ENCODE measurements around the gene PRDM16. TPM values are rescaled to one million over a fixed set of nuclear protein-coding genes. Genes with fewer than 3 reads are reported as not detected.

The PRDM16 gene
- total and polyA plus RNA-seq, 2 of the 13 experiments (the other 11 are each of a cell fraction or from before 2014, with no cell fraction given): 0.15 to 0.81 TPM

- TF ChIP-seq NR0B2 (CRISPR knock-in tag; IDR thresholded peaks at IDR 0.05): no peak
- no peak for TF ChIP-seq MATR3 (CRISPR knock-in tag; IDR thresholded peaks at IDR 0.05)
- no peak for TF ChIP-seq ZNF343 (CRISPR knock-in tag; IDR thresholded peaks at IDR 0.05)
- no peak for TF ChIP-seq SKI (IDR thresholded peaks at IDR 0.05; ENCODE audit: partially characterized antibody)
- TF ChIP-seq PREB (CRISPR knock-in tag; IDR thresholded peaks at IDR 0.05): no peak
Observed at GRCh38 chr1:3440711-3441409, 371.9 kb downstream of the PRDM16 start (continued).

- no peaks in the 10 kb centered on the region for H3K36me3 ChIP-seq (replicated peaks in 1 of 2; ENCODE audit: control insufficient read depth in 1 of 2, insufficient read depth in 2 of 2, low read length in 2 of 2)
- ChIA-PET CTCF (ENCODE audit: low intra/inter-chr PET ratio, low total read pairs) (no interaction called here), POLR2A (interaction anchor here (1.0 kb wide), 1 partner anchor 11 kb away, joined by 4 read pairs; no protein-coding TSS in a partner anchor)
- ATAC-seq (peak; percentile 41), FAIRE-seq (peak; percentile 42), DNase-seq (ENCODE audit: low spot score) (peak; percentile 62)
- H3K9ac ChIP-seq (ENCODE audit: insufficient read depth, low read depth, low read length): no peak overlapping the region
- no peaks in the 10 kb centered on the region for H3K9me3 ChIP-seq (ENCODE audit: low read length)
- H3K27ac ChIP-seq (ENCODE audit: extremely low read length, insufficient read depth, low read length): peak overlapping the region; percentile 6
- BruUV-seq (replicated peaks): no TSS peak
- no peaks in the 10 kb centered on the region for H4K20me1 ChIP-seq (ENCODE audit: insufficient read depth, low read length)
- peaks cover 3 to 13% of the 10 kb centered on the region in 2 experiments; a peak in 2 of 5 replicates for H3K27me3 ChIP-seq (ENCODE audit: control insufficient read depth in 1 of 2, insufficient read depth in 2 of 2, low read length in 2 of 2)
- in situ Hi-C loops (cut with HindIII; ENCODE audit: extremely low pct_ligation_motif_present, low pct_unique_long_range_greater_than_20kb) (loop anchor here (5.0 kb wide), 1 partner anchor 41 kb away; no protein-coding TSS in a partner anchor), intact Hi-C loops (cut with micrococcal nuclease; ENCODE audit: unreplicated experiment) (no loop called here)
- 14% methylated on average over 8 of the region's 8 CpGs for WGBS (ENCODE audit: low lambda C conversion rate)
- H3K79me2 ChIP-seq (ENCODE audit: insufficient read depth, low read length): no peaks in the 10 kb centered on the region
- no peak overlapping the region for H2AFZ ChIP-seq (ENCODE audit: low read length)
- peak overlapping the region; percentile 15 for H3K4me2 ChIP-seq (ENCODE audit: low read depth, low read length)
- peaks cover 65% of the 10 kb centered on the region for H3K4me1 ChIP-seq (ENCODE audit: insufficient read depth, low read length)
- H3K4me3 ChIP-seq (replicated peaks in 1 of 3; ENCODE audit: insufficient read depth in 1 of 3, low read depth in 2 of 3, low read length in 3 of 3): no peak overlapping the region
- no peak for TF ChIP-seq FIP1L1 (IDR thresholded peaks at IDR 0.05; ENCODE audit: borderline replicate concordance, insufficient read depth, low read depth, low read length)
- TF ChIP-seq PRDM10 (CRISPR knock-in tag; IDR thresholded peaks at IDR 0.05; ENCODE audit: low read depth): no peak
- TF ChIP-seq YY1 (IDR thresholded peaks at IDR 0.05; ENCODE audit: insufficient read depth, insufficient replicate concordance, low read depth, low read length): peak; percentile 16
- no peak for TF ChIP-seq EED (CRISPR knock-in tag; IDR thresholded peaks at IDR 0.05)
- TF ChIP-seq XRCC5 (optimal IDR thresholded peaks at IDR 0.05; ENCODE audit: low read length): no peak
- peak; percentile 80 for TF ChIP-seq MAFF (IDR thresholded peaks at IDR 0.05; ENCODE audit: low read depth, low read length)
- no peak for TF ChIP-seq ELK4 (CRISPR knock-in tag; IDR thresholded peaks at IDR 0.05; ENCODE audit: borderline replicate concordance)
- TF ChIP-seq LCORL (IDR thresholded peaks at IDR 0.05): no peak
- peak; percentile 41; the same call in 1 of the 2 replicates for TF ChIP-seq LCORL (CRISPR knock-in tag; IDR thresholded peaks at IDR 0.05)
- TF ChIP-seq NFE2 (CRISPR knock-in tag; IDR thresholded peaks at IDR 0.05): no peak
- no peak for TF ChIP-seq ZNF891 (CRISPR knock-in tag; IDR thresholded peaks at IDR 0.05)
- TF ChIP-seq MTA3 (CRISPR knock-in tag; IDR thresholded peaks at IDR 0.05): no peak
Observed at GRCh38 chr1:3441410-3441847, 372.4 kb downstream of the PRDM16 start.
